Gastrocnemius medialis (tissue), 4 donors: ENCODE data around the gene MAP3K20.

Source experiments
- CTCF ChIP-seq, 5 experiments: fragments of 450-650 bp in 3 of 5; fragments of 200-600 bp in 2 of 5; sonication (generic) in 2 of 5; IDR thresholded peaks in 4 of 5; conservative IDR thresholded peaks in 1 of 5; 1 replicate in 4 of 5; 2 replicates in 1 of 5; pipeline ENCODE4 v1.5.1; 2016 to 2019; ENCODE audit warnings: antibody characterized with exemption in 5 of 5, mild to moderate bottlenecking in 3 of 5, moderate library complexity in 3 of 5
- POLR2A ChIP-seq, 2 donors: fragments of 450-650 bp; IDR thresholded peaks; one replicate each; pipeline ENCODE4 v1.6.1; 2017; ENCODE audit warnings: antibody characterized with exemption in 2 of 2, mild to moderate bottlenecking in 2 of 2, moderate library complexity in 2 of 2

- TF ChIP-seq CTCF (IDR thresholded peaks at IDR 0.05 in 4 of 5, conservative IDR thresholded peaks at IDR 0.05 in 1 of 5) (no peak), POLR2A (IDR thresholded peaks at IDR 0.05) (no peak)
Observed at GRCh38 chr2:173299764-173300163, 224.1 kb downstream of the MAP3K20 start.
